CD14-positive monocyte (primary cell): ENCODE measurements around the gene ASCL3. TPM values are rescaled to one million over a fixed set of nuclear protein-coding genes. Genes with fewer than 3 reads are reported as not detected.

Source experiments
- DNase-seq, 3 donors: peaks; one replicate each; pipeline ENCODE4 v3.0.0-alpha.2; 2011 to 2022
- H2AFZ ChIP-seq: 2 replicates; pipeline ENCODE4 v1.6.0; 2012; ENCODE audit warnings: mild to moderate bottlenecking, low read depth, low read length, inconsistent platforms; ENCODE audit not compliant: insufficient read depth, poor library complexity, severe bottlenecking
- H3K27ac ChIP-seq, 2 donors: 1 replicate in 1 of 2; 2 replicates in 1 of 2; pipeline ENCODE4 v1.5.1; 2012 to 2013; ENCODE audit warnings: low read length in 2 of 2, control low read depth in 1 of 2, inconsistent platforms in 1 of 2, low read depth in 1 of 2, mild to moderate bottlenecking in 1 of 2
- H3K27me3 ChIP-seq, 2 donors: one replicate each; pipeline versions ENCODE4 v1.6.0 to v1.6.1; 2011 to 2013; ENCODE audit warnings: low read length in 2 of 2; ENCODE audit not compliant: control insufficient read depth in 2 of 2, insufficient read depth in 2 of 2
- H3K36me3 ChIP-seq, 2 donors: replicated peaks in 1 of 2; 1 replicate in 1 of 2; 2 replicates in 1 of 2; pipeline versions ENCODE4 v1.5.1 to v1.6.1; 2012 to 2013; ENCODE audit warnings: low read length in 2 of 2, control low read depth in 1 of 2, inconsistent platforms in 1 of 2, mild to moderate bottlenecking in 1 of 2; ENCODE audit not compliant: insufficient read depth in 2 of 2, control insufficient read depth in 1 of 2
- H3K4me1 ChIP-seq, 2 donors: 1 replicate in 1 of 2; 2 replicates in 1 of 2; pipeline versions ENCODE4 v1.5.1 to v1.6.1; 2012 to 2013; ENCODE audit warnings: low read length in 2 of 2, control low read depth in 1 of 2, inconsistent platforms in 1 of 2, mild to moderate bottlenecking in 1 of 2, moderate library complexity in 1 of 2; ENCODE audit not compliant: insufficient read depth in 2 of 2, control insufficient read depth in 1 of 2
- H3K4me2 ChIP-seq: replicated peaks from 2 replicates; pipeline ENCODE3; 2012; ENCODE audit warnings: low read length, moderate library complexity, mild to moderate bottlenecking; ENCODE audit not compliant: poor library complexity, severe bottlenecking; ENCODE audit errors: extremely low read depth
- H3K4me3 ChIP-seq, 3 experiments: fragments of 200-600 bp in 1 of 3; sonication (generic) in 1 of 3; replicated peaks in 1 of 3; 1 replicate in 2 of 3; 2 replicates in 1 of 3; pipeline ENCODE4 v1.5.1; 2011 to 2013; ENCODE audit warnings: low read length in 3 of 3, mild to moderate bottlenecking in 3 of 3, control low read depth in 2 of 3, low read depth in 2 of 3, inconsistent platforms in 1 of 3, moderate library complexity in 1 of 3
- H3K79me2 ChIP-seq: 2 replicates; pipeline ENCODE4 v1.6.0; 2012; ENCODE audit warnings: mild to moderate bottlenecking, control low read depth, inconsistent platforms, low read length, moderate library complexity; ENCODE audit not compliant: insufficient read depth
- H3K9ac ChIP-seq: 2 replicates; pipeline ENCODE4 v1.6.0; 2017; ENCODE audit warnings: low read length, mild to moderate bottlenecking; ENCODE audit not compliant: insufficient read depth, poor library complexity, severe bottlenecking
- H3K9me3 ChIP-seq, 2 donors: replicated peaks in 1 of 2; 1 replicate in 1 of 2; 2 replicates in 1 of 2; pipeline versions ENCODE4 v1.5.1 to v1.6.1; 2012 to 2013; ENCODE audit warnings: low read length in 2 of 2, control low read depth in 1 of 2; ENCODE audit not compliant: control insufficient read depth in 1 of 2, insufficient read depth in 1 of 2
- H4K20me1 ChIP-seq: 2 replicates; pipeline ENCODE4 v1.6.0; 2012; ENCODE audit warnings: mild to moderate bottlenecking, low read length, control low read depth, moderate library complexity; ENCODE audit not compliant: insufficient read depth
- H3K27ac Mint-ChIP-seq, 7 donors: one replicate each; pipeline ENCODE4 v1.8.0; 2020; ENCODE audit warnings: mild to moderate bottlenecking in 7 of 7, mixed read lengths in 7 of 7, moderate library complexity in 6 of 7, inconsistent platforms in 2 of 7
- H3K27me3 Mint-ChIP-seq, 3 donors: one replicate each; pipeline ENCODE4 v1.8.0; 2021 to 2022; ENCODE audit warnings: low read depth in 3 of 3, mild to moderate bottlenecking in 3 of 3, mixed read lengths in 3 of 3, moderate library complexity in 3 of 3, inconsistent platforms in 1 of 3
- H3K36me3 Mint-ChIP-seq, 2 donors: one replicate each; pipeline ENCODE4 v1.8.0; 2020; ENCODE audit warnings: mixed read lengths in 2 of 2, inconsistent platforms in 1 of 2, mild to moderate bottlenecking in 1 of 2
- H3K4me1 Mint-ChIP-seq: one replicate; pipeline ENCODE4 v1.8.0; 2020; ENCODE audit warnings: mild to moderate bottlenecking, mixed read lengths
- H3K4me3 Mint-ChIP-seq, 2 donors: one replicate each; pipeline ENCODE4 v1.8.0; 2020; ENCODE audit warnings: mild to moderate bottlenecking in 2 of 2, mixed read lengths in 2 of 2, moderate library complexity in 1 of 2
- H3K9me3 Mint-ChIP-seq, 7 donors: one replicate each; pipeline ENCODE4 v1.8.0; 2020 to 2022; ENCODE audit warnings: mixed read lengths in 7 of 7, mild to moderate bottlenecking in 6 of 7, moderate library complexity in 6 of 7, inconsistent platforms in 2 of 7
- CTCF ChIP-seq: fragments of 200-600 bp; IDR thresholded peaks from one replicate; pipeline ENCODE4 v1.8.0; 2022; ENCODE audit warnings: antibody characterized with exemption, mild to moderate bottlenecking
- WGBS: methylation state at CpG from one replicate; pipeline ENCODE4 v1.1.5; 2013; ENCODE audit warnings: missing lambda C conversion rate; ENCODE audit not compliant: insufficient coverage; 5-methylcytosine and 5-hydroxymethylcytosine counted together
- intact Hi-C, 2 donors: fragments of 100-400 bp; cut with micrococcal nuclease; formaldehyde crosslinking; loops; one replicate each; pipeline versions ENCODE4 v1.15.0 to v1.15.1; 2023
- polyA plus RNA-seq, 3 donors: library from polyadenylated mRNA; depleted of rRNA in 1 of 3; unstranded in 2 of 3; stranded (reverse) in 1 of 3; fragments of 300-500 nt in 2 of 3; fragments of >200 nt in 1 of 3; fragmentation: Illumina TruSeq in 2 of 3; gene quantifications; 1 replicate in 2 of 3; 2 replicates in 1 of 3; pipeline ENCODE4 v1.2.3, GENCODE V29; 2012 to 2021

The ASCL3 gene
- polyA plus RNA-seq, 3 donors, result not detected

- H3K4me2 ChIP-seq, result no peak overlapping the region
- H3K9me3 ChIP-seq, result no peaks in the 10 kb centered on the region
- no peak for TF ChIP-seq CTCF
- Mint-ChIP-seq H3K4me3 (no peak overlapping the region), H3K27me3 (peaks cover 0 to 5% (median 0%) of the 10 kb centered on the region in 3 donors), H3K4me1 (peaks cover 33% of the 10 kb centered on the region), H3K27ac (peak overlapping the region in 4 of 7 donors; percentile 38 to 85 (median 64)), H3K9me3 (no peaks in the 10 kb centered on the region), H3K36me3 (peaks cover 14 to 26% of the 10 kb centered on the region in 2 donors)
- H3K27ac ChIP-seq, result peak overlapping the region in 1 of 2 donors; percentile 54
- 100% methylated on average over 1 of the region's 2 CpGs for WGBS
- H4K20me1 ChIP-seq, result peaks cover 35% of the 10 kb centered on the region
- H3K79me2 ChIP-seq, result peaks cover 64% of the 10 kb centered on the region
- H3K36me3 ChIP-seq, result peaks cover 11 to 25% of the 10 kb centered on the region in 2 donors
- H3K4me1 ChIP-seq, result peaks cover 21 to 26% of the 10 kb centered on the region in 2 donors
- intact Hi-C loops, result loop anchor here (5.0 to 10.0 kb wide), 3 partner anchors 53 to 287 kb away; partner anchors contain the start of genes RPL27A (in 1 of the 2) and TRIM66 (in 1 of the 2)
- no peaks in the 10 kb centered on the region for H3K27me3 ChIP-seq
- H3K4me3 ChIP-seq, result no peak overlapping the region
- H2AFZ ChIP-seq, result no peak overlapping the region
- DNase-seq, result no peak
- no peak overlapping the region for H3K9ac ChIP-seq
Measured at GRCh38 chr11:8961401-8961800, 18.6 kb upstream of the ASCL3 start.

- H3K79me2 ChIP-seq, result peaks cover 64% of the 10 kb centered on the region
- H2AFZ ChIP-seq, result no peak overlapping the region
- Mint-ChIP-seq H3K9me3 (no peaks in the 10 kb centered on the region), H3K27me3 (peaks cover 0 to 3% (median 0%) of the 10 kb centered on the region in 3 donors), H3K27ac (peak overlapping the region in 3 of 7 donors; percentile 28 to 68 (median 50)), H3K36me3 (peaks cover 27 to 44% of the 10 kb centered on the region in 2 donors), H3K4me1 (peaks cover 24% of the 10 kb centered on the region), H3K4me3 (no peak overlapping the region)
- no peaks in the 10 kb centered on the region for H3K27me3 ChIP-seq
- H3K4me3 ChIP-seq, result no peak overlapping the region
- peak; percentile 56 to 68 (median 64) for DNase-seq
- intact Hi-C loops, result loop anchor here (5.0 to 10.0 kb wide), 3 partner anchors 55 to 285 kb away; partner anchors contain the start of genes RPL27A (in 1 of the 2) and TRIM66 (in 1 of the 2)
- H3K4me1 ChIP-seq, result peaks cover 14 to 17% of the 10 kb centered on the region in 2 donors
- H3K4me2 ChIP-seq, result no peak overlapping the region
- H3K36me3 ChIP-seq, result peaks cover 26 to 42% of the 10 kb centered on the region in 2 donors
- no peaks in the 10 kb centered on the region for H3K9me3 ChIP-seq
- WGBS, result 0% methylated on average over 1 of the region's 2 CpGs
- H4K20me1 ChIP-seq, result peaks cover 40% of the 10 kb centered on the region
- H3K27ac ChIP-seq, result peak overlapping the region in 1 of 2 donors; percentile 32
- peak; percentile 77 for TF ChIP-seq CTCF
- H3K9ac ChIP-seq, result no peak overlapping the region
Measured at GRCh38 chr11:8959546-8960166, 16.8 kb upstream of the ASCL3 start.
